ENCODE results near the gene MOSPD3.

The MOSPD3 gene

GRCh38 chr7:100565133-100565571 lies 47.2 kb upstream of the MOSPD3 start:
- no peaks in the 10 kb centered on the region for H4K20me1 ChIP-seq (ENCODE audit: insufficient read depth)
- H3K36me3 ChIP-seq (ENCODE audit: insufficient read depth) = no peaks in the 10 kb centered on the region
- no peak overlapping the region for H3K4me3 ChIP-seq (IDR thresholded peaks at IDR 0.05; ENCODE audit: insufficient read depth, low read depth, low read length)
- no peaks in the 10 kb centered on the region for H3K27me3 ChIP-seq (ENCODE audit: insufficient read depth, low read depth)
- no peaks in the 10 kb centered on the region for H3K79me2 ChIP-seq (ENCODE audit: insufficient read depth, low read depth)
- no peak for TF ChIP-seq CTCF (conservative IDR thresholded peaks at IDR 0.05; ENCODE audit: low read depth, low read length)
- H3K27ac ChIP-seq = no peak overlapping the region
- no peaks in the 10 kb centered on the region for H3K4me1 ChIP-seq (ENCODE audit: low read depth, poor library complexity, severe bottlenecking)
- no peak overlapping the region for H3K9ac ChIP-seq
- H2AFZ ChIP-seq (ENCODE audit: low read depth) = no peak overlapping the region
- no peak overlapping the region for H3K4me2 ChIP-seq

DNA sequence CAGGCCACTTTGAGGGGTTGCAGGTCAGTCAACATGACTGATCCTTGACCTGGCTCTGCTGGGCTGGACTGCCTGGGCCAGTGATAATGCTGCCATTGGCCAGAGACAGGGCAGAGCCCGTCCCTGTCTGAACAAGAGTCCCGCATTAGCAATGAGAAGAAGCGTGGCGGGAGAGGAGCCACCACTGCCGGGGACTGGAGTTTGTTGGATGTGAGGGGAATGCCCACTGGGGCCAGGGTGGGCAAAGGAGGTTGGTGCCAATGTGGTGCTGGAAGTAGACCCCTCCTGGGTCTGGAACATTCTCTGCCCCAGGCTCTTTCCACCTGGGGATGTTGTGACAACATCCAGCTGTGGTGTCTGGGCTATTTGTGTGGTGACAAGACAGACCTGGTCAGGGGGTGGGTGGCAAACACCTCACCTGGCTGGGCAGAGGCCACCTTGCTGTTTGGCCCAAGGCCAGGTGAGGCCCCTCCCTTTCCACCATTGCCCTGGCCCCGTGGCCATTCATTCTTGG lies 46.3 kb upstream of the MOSPD3 start:
- Histone ChIP-seq H3K27me3 (ENCODE audit: insufficient read depth, low read depth) (no peaks in the 10 kb centered on the region), H3K79me2 (ENCODE audit: insufficient read depth, low read depth) (no peaks in the 10 kb centered on the region), H3K36me3 (ENCODE audit: insufficient read depth) (no peaks in the 10 kb centered on the region), H2AFZ (ENCODE audit: low read depth) (no peak overlapping the region), H3K4me2 (no peak overlapping the region), H3K9ac (no peak overlapping the region), H3K4me3 (IDR thresholded peaks at IDR 0.05; ENCODE audit: insufficient read depth, low read depth, low read length) (no peak overlapping the region), H3K27ac (no peak overlapping the region), H3K4me1 (ENCODE audit: low read depth, poor library complexity, severe bottlenecking) (no peaks in the 10 kb centered on the region), H4K20me1 (ENCODE audit: insufficient read depth) (no peaks in the 10 kb centered on the region)
- no peak for TF ChIP-seq CTCF (conservative IDR thresholded peaks at IDR 0.05; ENCODE audit: low read depth, low read length)

DNA sequence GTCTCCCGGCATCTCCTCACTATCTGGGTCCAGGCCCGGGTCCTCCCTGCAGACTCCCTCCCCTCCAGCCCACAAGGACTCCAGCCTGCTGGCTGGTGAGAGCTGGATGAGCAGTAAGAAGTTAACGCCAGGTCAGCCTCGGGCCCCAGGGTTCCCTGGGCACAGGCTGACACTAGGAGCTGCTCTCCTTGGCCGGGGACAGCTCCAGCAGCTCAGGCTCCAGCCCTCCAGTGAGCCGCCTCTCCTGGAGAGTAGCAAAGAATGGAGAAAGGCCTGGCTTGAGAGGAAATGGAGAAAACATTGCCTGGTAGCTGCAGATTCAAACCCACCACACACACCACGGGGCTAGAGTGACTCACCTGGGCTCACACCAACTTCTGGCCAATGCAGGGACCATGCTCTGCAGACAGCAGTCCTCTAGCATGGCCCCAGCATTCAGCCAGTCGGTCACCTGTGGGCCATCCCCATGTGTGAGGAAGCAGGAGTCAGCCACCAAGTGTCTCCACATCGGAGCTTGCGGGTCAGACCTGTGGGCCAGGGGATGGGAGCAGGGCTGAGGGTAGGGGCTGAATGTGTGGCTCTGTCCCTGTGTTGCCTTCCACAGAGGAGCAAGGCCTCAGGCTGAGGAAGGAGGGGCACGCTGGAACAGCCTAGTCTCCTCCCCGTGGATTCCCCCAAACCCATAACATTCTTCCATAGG lies 45.2 kb upstream of the MOSPD3 start:
- Histone ChIP-seq H3K4me2 (no peak overlapping the region), H3K9ac (no peak overlapping the region)

DNA sequence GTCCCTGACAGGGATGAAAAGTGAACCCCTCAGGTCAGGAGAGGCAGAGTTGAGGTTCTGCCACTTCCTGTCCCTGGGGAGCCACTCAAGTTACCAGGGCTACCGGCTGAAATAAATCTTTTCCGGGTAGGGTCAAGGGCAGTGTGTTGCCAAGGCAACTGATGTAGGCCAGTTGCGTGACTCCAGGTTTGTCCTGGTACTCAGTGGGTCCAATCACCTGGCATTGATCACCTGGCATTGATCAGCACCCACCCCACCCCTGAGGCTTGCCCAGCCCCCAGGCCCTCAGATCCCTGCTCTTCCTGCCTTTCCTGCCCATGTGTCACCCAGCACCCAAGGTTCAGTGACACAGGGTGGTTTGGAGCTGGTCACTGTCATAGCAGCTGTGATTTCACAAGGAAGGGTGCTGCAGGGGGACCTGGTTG lies 44.6 kb upstream of the MOSPD3 start:
- TF ChIP-seq CTCF (conservative IDR thresholded peaks at IDR 0.05; ENCODE audit: low read depth, low read length) = no peak
- Histone ChIP-seq H3K27ac (no peak overlapping the region), H2AFZ (ENCODE audit: low read depth) (no peak overlapping the region), H4K20me1 (ENCODE audit: insufficient read depth) (no peaks in the 10 kb centered on the region), H3K4me3 (IDR thresholded peaks at IDR 0.05; ENCODE audit: insufficient read depth, low read depth, low read length) (no peak overlapping the region), H3K36me3 (ENCODE audit: insufficient read depth) (no peaks in the 10 kb centered on the region), H3K9ac (no peak overlapping the region), H3K27me3 (ENCODE audit: insufficient read depth, low read depth) (no peaks in the 10 kb centered on the region), H3K4me1 (ENCODE audit: low read depth, poor library complexity, severe bottlenecking) (no peaks in the 10 kb centered on the region), H3K4me2 (no peak overlapping the region), H3K79me2 (ENCODE audit: insufficient read depth, low read depth) (no peaks in the 10 kb centered on the region)

More for the DNA sequence above, 45.2 kb upstream of the MOSPD3 start:
- Histone ChIP-seq H3K79me2 (ENCODE audit: insufficient read depth, low read depth) (no peaks in the 10 kb centered on the region), H3K27ac (no peak overlapping the region), H3K4me3 (IDR thresholded peaks at IDR 0.05; ENCODE audit: insufficient read depth, low read depth, low read length) (no peak overlapping the region), H2AFZ (ENCODE audit: low read depth) (no peak overlapping the region), H3K36me3 (ENCODE audit: insufficient read depth) (no peaks in the 10 kb centered on the region), H4K20me1 (ENCODE audit: insufficient read depth) (no peaks in the 10 kb centered on the region), H3K4me1 (ENCODE audit: low read depth, poor library complexity, severe bottlenecking) (no peaks in the 10 kb centered on the region), H3K27me3 (ENCODE audit: insufficient read depth, low read depth) (no peaks in the 10 kb centered on the region)
- TF ChIP-seq CTCF (conservative IDR thresholded peaks at IDR 0.05; ENCODE audit: low read depth, low read length) = no peak
